GM12878 (cell line): ENCODE results near the gene CDKN3. TPM values are rescaled to one million over a fixed set of nuclear protein-coding genes. Genes with fewer than 3 reads are reported as not detected.

ENCODE experiments used
- ATAC-seq: fragments of 200-7000 bp; cut with Tn5 transposase; 3 replicates; pipeline ENCODE4 v1.9.1; 2020; ENCODE audit warnings: mild to moderate bottlenecking, moderate library complexity
- BruUV-seq: library from RNA; stranded (reverse); fragments of 400-500 nt; replicated peaks from 2 replicates; lab custom pipeline; 2021; lab: Mats Ljungman, UMichigan
- CTCF ChIA-PET: fragments of 300-600 bp; sonication (Branson Sonifier 250); formaldehyde crosslinking; extraction: SDS; loops from one replicate; lab custom pipeline; 2021; ENCODE audit warnings: inconsistent platforms; lab: Yijun Ruan, JAX
- POLR2A ChIA-PET: fragments of 350-600 bp; formaldehyde crosslinking; extraction: SDS; loops from one replicate; lab custom pipeline; 2021; ENCODE audit warnings: inconsistent platforms; lab: Charles Lee
- RAD21 ChIA-PET: fragments of 300-600 bp; sonication (Branson Sonifier 250); formaldehyde crosslinking; loops from one replicate; lab custom pipeline; 2023; ENCODE audit warnings: antibody characterized with exemption; ENCODE audit not compliant: unreplicated experiment; lab: Charles Lee
- SMC1A ChIA-PET: fragments of 300-600 bp; sonication (Branson Sonifier 250); formaldehyde crosslinking; loops from one replicate; lab custom pipeline; 2023; ENCODE audit not compliant: unreplicated experiment, uncharacterized antibody; lab: Charles Lee
- DNase-seq: peaks from one replicate; pipeline ENCODE4 v3.0.0-alpha.2; 2011; ENCODE audit warnings: low read depth, low spot score
- FAIRE-seq: peaks from 3 replicates; lab custom pipeline; 2011; peaks lifted over from hg19 to GRCh38; lab: Jason Lieb, UNC
- H2AFZ ChIP-seq: 2 replicates; pipeline ENCODE4 v1.6.0; 2011; ENCODE audit warnings: low read depth, low read length, control low read depth; ENCODE audit not compliant: control insufficient read depth
- H3K27ac ChIP-seq: 2 replicates; pipeline ENCODE4 v1.5.1; 2011; ENCODE audit warnings: control low read depth; ENCODE audit not compliant: control insufficient read depth, insufficient read depth
- H3K27me3 ChIP-seq, 2 experiments: replicated peaks in 1 of 2; 2 replicates each; pipeline versions ENCODE4 v1.6.0 to v1.6.1; 2011; ENCODE audit warnings: low read length in 1 of 2; ENCODE audit not compliant: control insufficient read depth in 2 of 2, insufficient read depth in 2 of 2
- H3K36me3 ChIP-seq, 2 experiments: 2 replicates each; pipeline ENCODE4 v1.5.1; 2011; ENCODE audit warnings: low read length in 1 of 2; ENCODE audit not compliant: control insufficient read depth in 2 of 2, insufficient read depth in 2 of 2
- H3K4me1 ChIP-seq: 2 replicates; pipeline ENCODE4 v1.6.1; 2011; ENCODE audit warnings: mild to moderate bottlenecking, low read length, moderate library complexity, mixed read lengths; ENCODE audit not compliant: control insufficient read depth, insufficient read depth
- H3K4me2 ChIP-seq: 2 replicates; pipeline ENCODE4 v1.6.0; 2011; ENCODE audit warnings: control low read depth; ENCODE audit not compliant: control insufficient read depth, insufficient read depth
- H3K4me3 ChIP-seq: fragments of 200-600 bp; sonication (generic); 2 replicates; pipeline ENCODE4 v1.5.1; 2016
- H3K79me2 ChIP-seq: 2 replicates; pipeline ENCODE4 v1.6.0; 2011; ENCODE audit warnings: low read length; ENCODE audit not compliant: control insufficient read depth, insufficient read depth
- H3K9ac ChIP-seq: 2 replicates; pipeline ENCODE4 v1.8.0; 2011; ENCODE audit warnings: low read length, control low read depth, mixed read lengths; ENCODE audit not compliant: control insufficient read depth, insufficient read depth
- H3K9me3 ChIP-seq: replicated peaks from 3 replicates; pipeline ENCODE4 v1.5.1; 2011; ENCODE audit warnings: mild to moderate bottlenecking, low read length; ENCODE audit not compliant: control insufficient read depth, insufficient read depth
- H4K20me1 ChIP-seq: 2 replicates; pipeline ENCODE4 v1.6.0; 2011; ENCODE audit not compliant: control insufficient read depth, insufficient read depth
- CREB1 ChIP-seq: IDR thresholded peaks from 2 replicates; pipeline ENCODE4 v1.6.1; 2012; ENCODE audit warnings: low read depth, mild to moderate bottlenecking, inconsistent platforms
- FOS ChIP-seq: IDR thresholded peaks from 3 replicates; pipeline ENCODE4 v1.6.1; 2011; ENCODE audit warnings: borderline replicate concordance; ENCODE audit not compliant: insufficient read length; ENCODE audit errors: extremely low read depth
- NFYA ChIP-seq: IDR thresholded peaks from 2 replicates; pipeline ENCODE4 v1.6.1; 2011; ENCODE audit warnings: low read depth, mild to moderate bottlenecking, low read length, improper control_type of control experiment, borderline replicate concordance
- SREBF2 ChIP-seq: IDR thresholded peaks from 2 replicates; pipeline ENCODE4 v1.6.1; 2012; ENCODE audit warnings: mild to moderate bottlenecking, low read length
- WGBS: methylation state at CpG from one replicate; pipeline ENCODE4 v1.1.6; 2016; ENCODE audit warnings: low lambda C conversion rate; ENCODE audit not compliant: insufficient replicate concordance, insufficient coverage; ENCODE audit errors: missing lambda C conversion rate; 5-methylcytosine and 5-hydroxymethylcytosine counted together
- in situ Hi-C: fragments of 300-500 bp; cut with MboI; formaldehyde crosslinking; loops from 9 replicates; pipeline ENCODE4 v1.14.3; 2018; ENCODE audit warnings: mixed read lengths
- intact Hi-C: fragments of 100-400 bp; cut with micrococcal nuclease; formaldehyde crosslinking; loops from one replicate; pipeline ENCODE4 v1.14.2; 2022; ENCODE audit not compliant: unreplicated experiment
- polyA plus RNA-seq, 11 experiments: library from polyadenylated mRNA; depleted of rRNA in 4 of 11; unstranded in 6 of 11; stranded (reverse) in 5 of 11; fragments of >200 nt; fragmentation: Nextera tagmentation in 4 of 11; fragmentation: Illumina TruSeq in 1 of 11; extraction: Ambion mirVana in 4 of 11; extraction: Trizol in 1 of 11; gene quantifications; 1 replicate in 1 of 11; 2 replicates in 10 of 11; pipeline versions ENCODE4 v1.2.1 to v1.2.3, GENCODE V29; 2011 to 2016; ENCODE audit warnings: inconsistent platforms in 2 of 11, missing spikeins in 2 of 11, low read depth in 1 of 11
- total RNA-seq, 4 experiments: library from RNA; depleted of rRNA in 3 of 4; stranded (reverse); fragments of >200 nt in 3 of 4; fragmentation: Illumina TruSeq in 1 of 4; extraction: Trizol in 1 of 4; gene quantifications; 2 replicates each; pipeline versions ENCODE4 v1.2.1 to v1.2.3, GENCODE V29; 2013 to 2021
- TF ChIP-seq, protein P1 (sequence below): IDR thresholded peaks from 2 replicates; pipeline ENCODE4 v1.6.1; 2011; ENCODE audit warnings: low read depth, mild to moderate bottlenecking, low read length, moderate library complexity, borderline replicate concordance; ENCODE audit errors: extremely low read depth
- TF ChIP-seq, protein P2 (sequence below): IDR thresholded peaks from 2 replicates; pipeline ENCODE4 v1.6.1; 2012; ENCODE audit warnings: mild to moderate bottlenecking, low read depth, low read length
- TF ChIP-seq, protein P3 (sequence below): IDR thresholded peaks from 2 replicates; pipeline ENCODE4 v1.6.1; 2011; ENCODE audit warnings: low read depth, low read length, improper control_type of control experiment, borderline replicate concordance

The CDKN3 gene
- total and polyA plus RNA-seq, 10 of the 15 experiments (the other 5 are each of a cell fraction or from before 2014, with no cell fraction given), result 54.9 to 197 (median 111) TPM

DNA sequence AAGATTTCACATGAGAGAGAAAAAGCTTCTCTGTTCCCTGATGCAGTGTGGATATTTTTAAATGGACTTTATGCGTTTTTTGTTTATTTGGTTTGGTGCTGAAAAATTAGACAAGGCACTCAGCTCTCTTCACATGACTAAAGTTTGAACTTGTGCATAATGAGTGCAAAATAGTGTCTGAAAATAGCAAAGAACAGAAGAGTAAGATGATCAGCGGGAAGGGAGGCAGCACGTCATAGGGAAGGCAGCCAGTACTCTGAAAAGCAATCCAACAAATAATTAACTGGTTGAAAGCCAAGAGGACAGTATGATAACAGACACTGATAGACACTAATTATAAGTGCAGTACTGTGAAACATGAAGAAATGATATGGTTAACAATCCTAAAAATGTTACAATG lies 46.6 kb upstream of the CDKN3 start:
- ChIA-PET RAD21 (no interaction called here), SMC1A (interaction anchor here (1.3 kb wide), 1 partner anchor 9 kb away, joined by 3 read pairs; no protein-coding TSS in a partner anchor), POLR2A (no interaction called here), CTCF (interaction anchor here (1.0 to 4.4 kb wide), 6 partner anchors 9 to 917 kb away, joined by 3 to 51 read pairs (median 4); no protein-coding TSS in a partner anchor)
- intact Hi-C loops (no loop called here), in situ Hi-C loops (no loop called here)
- TF ChIP-seq FOS (no peak), SREBF2 (no peak), CREB1 (no peak), NFYA (no peak)
- TF ChIP-seq, protein P1, sequence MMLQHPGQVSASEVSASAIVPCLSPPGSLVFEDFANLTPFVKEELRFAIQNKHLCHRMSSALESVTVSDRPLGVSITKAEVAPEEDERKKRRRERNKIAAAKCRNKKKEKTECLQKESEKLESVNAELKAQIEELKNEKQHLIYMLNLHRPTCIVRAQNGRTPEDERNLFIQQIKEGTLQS, result no peak
- TF ChIP-seq, protein P2, sequence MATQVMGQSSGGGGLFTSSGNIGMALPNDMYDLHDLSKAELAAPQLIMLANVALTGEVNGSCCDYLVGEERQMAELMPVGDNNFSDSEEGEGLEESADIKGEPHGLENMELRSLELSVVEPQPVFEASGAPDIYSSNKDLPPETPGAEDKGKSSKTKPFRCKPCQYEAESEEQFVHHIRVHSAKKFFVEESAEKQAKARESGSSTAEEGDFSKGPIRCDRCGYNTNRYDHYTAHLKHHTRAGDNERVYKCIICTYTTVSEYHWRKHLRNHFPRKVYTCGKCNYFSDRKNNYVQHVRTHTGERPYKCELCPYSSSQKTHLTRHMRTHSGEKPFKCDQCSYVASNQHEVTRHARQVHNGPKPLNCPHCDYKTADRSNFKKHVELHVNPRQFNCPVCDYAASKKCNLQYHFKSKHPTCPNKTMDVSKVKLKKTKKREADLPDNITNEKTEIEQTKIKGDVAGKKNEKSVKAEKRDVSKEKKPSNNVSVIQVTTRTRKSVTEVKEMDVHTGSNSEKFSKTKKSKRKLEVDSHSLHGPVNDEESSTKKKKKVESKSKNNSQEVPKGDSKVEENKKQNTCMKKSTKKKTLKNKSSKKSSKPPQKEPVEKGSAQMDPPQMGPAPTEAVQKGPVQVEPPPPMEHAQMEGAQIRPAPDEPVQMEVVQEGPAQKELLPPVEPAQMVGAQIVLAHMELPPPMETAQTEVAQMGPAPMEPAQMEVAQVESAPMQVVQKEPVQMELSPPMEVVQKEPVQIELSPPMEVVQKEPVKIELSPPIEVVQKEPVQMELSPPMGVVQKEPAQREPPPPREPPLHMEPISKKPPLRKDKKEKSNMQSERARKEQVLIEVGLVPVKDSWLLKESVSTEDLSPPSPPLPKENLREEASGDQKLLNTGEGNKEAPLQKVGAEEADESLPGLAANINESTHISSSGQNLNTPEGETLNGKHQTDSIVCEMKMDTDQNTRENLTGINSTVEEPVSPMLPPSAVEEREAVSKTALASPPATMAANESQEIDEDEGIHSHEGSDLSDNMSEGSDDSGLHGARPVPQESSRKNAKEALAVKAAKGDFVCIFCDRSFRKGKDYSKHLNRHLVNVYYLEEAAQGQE, result no peak
- TF ChIP-seq, protein P3, sequence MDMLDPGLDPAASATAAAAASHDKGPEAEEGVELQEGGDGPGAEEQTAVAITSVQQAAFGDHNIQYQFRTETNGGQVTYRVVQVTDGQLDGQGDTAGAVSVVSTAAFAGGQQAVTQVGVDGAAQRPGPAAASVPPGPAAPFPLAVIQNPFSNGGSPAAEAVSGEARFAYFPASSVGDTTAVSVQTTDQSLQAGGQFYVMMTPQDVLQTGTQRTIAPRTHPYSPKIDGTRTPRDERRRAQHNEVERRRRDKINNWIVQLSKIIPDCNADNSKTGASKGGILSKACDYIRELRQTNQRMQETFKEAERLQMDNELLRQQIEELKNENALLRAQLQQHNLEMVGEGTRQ, result no peak
- no peaks in the 10 kb centered on the region for H3K36me3 ChIP-seq
- H3K27me3 ChIP-seq, result no peaks in the 10 kb centered on the region
- FAIRE-seq (no peak), ATAC-seq (no peak), DNase-seq (no peak)
- no peak overlapping the region for H3K27ac ChIP-seq
- no TSS peak for BruUV-seq
- H3K4me3 ChIP-seq, result no peak overlapping the region
- no peak overlapping the region for H2AFZ ChIP-seq
- H3K9me3 ChIP-seq, result no peaks in the 10 kb centered on the region; the same call in 2 of the 3 replicates
- H3K9ac ChIP-seq, result no peak overlapping the region
- no peak overlapping the region for H3K4me2 ChIP-seq
- H4K20me1 ChIP-seq, result no peaks in the 10 kb centered on the region
- 30% methylated on average over 3 of the region's 3 CpGs for WGBS
- H3K4me1 ChIP-seq, result no peaks in the 10 kb centered on the region
- H3K79me2 ChIP-seq, result no peaks in the 10 kb centered on the region
